ENCODE measurements around the gene DAND5.

Gene DAND5

GRCh38 chr19:12992729-12993128 is 23.4 kb downstream of the DAND5 start:
- DNase-seq (ENCODE audit: low read depth): no peak

DNA sequence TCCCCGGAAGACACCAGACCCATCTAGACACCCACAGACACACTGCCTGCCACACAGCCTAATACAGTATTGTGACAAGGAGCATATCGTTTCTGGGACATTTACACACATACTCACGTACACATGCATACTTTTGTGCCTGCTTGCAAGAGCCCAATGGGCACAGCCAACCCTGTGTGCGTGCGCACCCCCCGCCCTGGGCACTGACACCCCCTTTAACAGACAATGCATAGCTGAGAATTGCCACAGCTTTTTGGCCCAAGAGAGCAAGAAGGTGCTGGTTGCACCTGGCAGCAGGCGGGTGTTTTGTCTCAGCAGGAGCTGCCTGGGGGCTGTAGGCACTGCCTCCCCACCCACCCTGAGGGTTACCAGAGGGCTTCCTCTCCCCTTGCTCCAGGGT is 24.2 kb downstream of the DAND5 start:
- DNase-seq (ENCODE audit: low read depth): no peak

GRCh38 chr19:12994701-12995595 is 25.6 kb downstream of the DAND5 start, which contains the start of gene NFIX:
NFIX (plus strand) TSS chr19:12995475; CDS start chr19:12995838, 363 bp downstream.
- DNase-seq (ENCODE audit: low read depth): peak; percentile 67

- no peak for DNase-seq (ENCODE audit: low read depth)
Measured at GRCh38 chr19:12995596-12996405, 26.4 kb downstream of the DAND5 start.

GRCh38 chr19:12996406-12997094 is 27.2 kb downstream of the DAND5 start:
- no peak for DNase-seq (ENCODE audit: low read depth)

GRCh38 chr19:12997179-12997966 is 28.0 kb downstream of the DAND5 start:
- no peak for DNase-seq (ENCODE audit: low read depth)

GRCh38 chr19:12997967-12998940 is 28.9 kb downstream of the DAND5 start:
- no peak for DNase-seq (ENCODE audit: low read depth)

- DNase-seq (ENCODE audit: low read depth): no peak
Measured at GRCh38 chr19:13001166-13001501, 31.8 kb downstream of the DAND5 start.

- no peak for DNase-seq (ENCODE audit: low read depth)
Measured at GRCh38 chr19:13001502-13002165, 32.3 kb downstream of the DAND5 start.

GRCh38 chr19:13002166-13002898 is 33.0 kb downstream of the DAND5 start:
- DNase-seq (ENCODE audit: low read depth): no peak

GRCh38 chr19:13003081-13003480 is 33.7 kb downstream of the DAND5 start:
- DNase-seq (ENCODE audit: low read depth): no peak

DNA sequence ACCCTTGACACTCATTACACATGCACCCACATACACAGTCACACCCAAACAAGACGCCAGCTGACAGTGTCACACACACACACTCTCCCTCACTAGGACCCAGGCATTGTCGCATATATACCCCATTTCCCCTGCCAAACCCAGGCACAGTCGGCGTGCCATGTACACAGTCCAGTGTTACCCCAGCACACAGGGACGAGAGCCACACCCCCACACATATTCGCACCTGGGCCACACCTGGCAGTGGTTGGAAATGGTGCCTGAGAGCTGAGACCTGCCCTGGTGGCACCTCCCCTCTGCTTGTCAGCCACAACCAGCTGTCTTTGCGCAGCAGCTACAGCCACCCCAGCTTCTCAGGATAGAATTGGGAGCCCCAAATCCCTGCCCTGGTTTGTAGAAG is 34.9 kb downstream of the DAND5 start:
- DNase-seq (ENCODE audit: low read depth): no peak

DNA sequence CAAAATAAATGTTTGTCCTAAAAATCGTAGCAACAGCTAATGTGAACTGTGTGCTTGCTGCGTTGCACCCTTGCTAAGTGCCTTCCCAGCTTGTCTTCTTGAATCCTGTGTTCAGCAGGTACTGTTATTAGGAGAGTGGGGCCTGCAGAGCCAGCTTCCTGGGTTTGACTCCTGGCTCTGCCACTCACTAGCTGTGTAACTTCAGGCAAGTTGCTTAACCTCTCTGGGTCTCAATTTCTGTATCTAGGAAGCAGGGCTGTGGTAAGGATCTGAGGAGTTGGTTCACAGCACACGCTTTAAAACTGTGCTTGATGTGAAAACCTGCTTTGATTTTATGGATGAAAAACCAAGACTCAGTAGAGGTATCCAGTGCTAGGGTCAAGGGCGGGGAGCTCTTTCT is 35.9 kb downstream of the DAND5 start:
- no peak for DNase-seq (ENCODE audit: low read depth)

GRCh38 chr19:13005861-13006370 is 36.5 kb downstream of the DAND5 start:
- DNase-seq (ENCODE audit: low read depth): no peak

GRCh38 chr19:13006431-13007281 is 37.3 kb downstream of the DAND5 start:
- DNase-seq (ENCODE audit: low read depth): no peak

DNA sequence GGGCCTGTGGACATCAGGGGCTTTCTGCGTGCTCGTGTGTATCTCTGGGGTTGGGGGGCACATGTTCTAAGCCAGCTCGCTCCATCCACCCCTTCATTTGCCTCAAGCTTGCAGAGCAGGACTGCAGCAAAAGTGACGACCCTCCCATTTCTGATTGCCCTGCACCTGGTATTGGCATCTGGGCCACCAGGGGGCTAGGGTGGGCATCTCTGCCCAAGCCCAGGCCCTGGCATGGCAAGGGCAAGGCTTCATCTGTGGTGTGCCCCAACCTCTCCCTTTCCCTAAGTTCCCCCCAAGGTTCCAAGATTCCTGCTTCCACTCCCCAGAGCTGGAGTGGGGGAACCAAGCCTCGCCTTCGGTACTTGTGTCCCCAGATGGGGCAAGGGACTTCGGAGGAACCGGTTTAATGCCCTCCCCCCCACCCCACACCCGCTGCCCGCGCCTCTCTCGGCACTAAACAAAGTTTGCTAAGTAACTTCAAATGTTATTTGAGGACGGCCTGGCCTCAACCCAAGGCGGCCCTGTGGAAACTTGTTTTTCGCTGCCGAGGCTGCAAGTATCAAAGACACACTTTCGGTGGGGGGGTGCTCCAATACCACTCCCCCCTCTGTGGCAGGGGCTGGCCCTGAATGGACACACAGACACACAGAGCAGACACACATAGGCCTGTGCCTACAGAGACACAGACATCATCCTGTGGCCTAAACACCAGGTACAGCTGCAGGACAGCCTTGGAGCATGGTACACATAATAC is 38.1 kb downstream of the DAND5 start:
- no peak for DNase-seq (ENCODE audit: low read depth)
